SK-N-SH (cell line): ENCODE measurements around the gene B3GALT4. TPM values are rescaled to one million over a fixed set of nuclear protein-coding genes. Genes with fewer than 3 reads are reported as not detected.

Source experiments
- CTCF ChIA-PET: fragments of 300-600, 350-600 bp; formaldehyde crosslinking; extraction: SDS; loops from one replicate; lab custom pipeline; 2021; lab: Yijun Ruan, JAX
- POLR2A ChIA-PET: fragments of 350-600 bp; sonication (Branson Sonifier 250); formaldehyde crosslinking; extraction: SDS; loops from one replicate; lab custom pipeline; 2020; ENCODE audit warnings: antibody characterized with exemption, inconsistent platforms; lab: Yijun Ruan, JAX
- DNase-seq: peaks from one replicate; pipeline ENCODE4 v3.0.0; 2012
- H2AFZ ChIP-seq: fragments of 200-600 bp; sonication (generic); 2 replicates; pipeline ENCODE4 v1.8.1; 2016; ENCODE audit warnings: antibody characterized with exemption, mild to moderate bottlenecking, low read depth
- H3F3A ChIP-seq: fragments of 200-600 bp; sonication (generic); replicated peaks from 2 replicates; pipeline ENCODE3; 2016; ENCODE audit warnings: antibody characterized with exemption, mild to moderate bottlenecking; ENCODE audit not compliant: insufficient read depth
- H3K27ac ChIP-seq, 2 experiments: fragments of 200-500 bp in 1 of 2; fragments of 200-600 bp in 1 of 2; sonication (Bioruptor generic) in 1 of 2; sonication (generic), shearing (Covaris generic) in 1 of 2; 2 replicates each; pipeline versions ENCODE4 v1.5.1 to v1.6.1; 2014 to 2016; ENCODE audit warnings: low read depth in 2 of 2, inconsistent platforms in 1 of 2, low read length in 1 of 2, mild to moderate bottlenecking in 1 of 2, mixed read lengths in 1 of 2
- H3K27me3 ChIP-seq: fragments of 200-600 bp; sonication (generic), shearing (Covaris generic); 2 replicates; pipeline ENCODE4 v1.6.1; 2016; ENCODE audit warnings: mixed run types; ENCODE audit not compliant: insufficient read depth
- H3K36me3 ChIP-seq, 2 experiments: fragments of 200-500 bp in 1 of 2; fragments of 200-600 bp in 1 of 2; sonication (Bioruptor generic) in 1 of 2; sonication (generic) in 1 of 2; replicated peaks in 1 of 2; 2 replicates each; pipeline versions ENCODE3 to v1.5.1; 2014 to 2016; ENCODE audit warnings: low read length in 1 of 2, mild to moderate bottlenecking in 1 of 2; ENCODE audit not compliant: insufficient read depth in 2 of 2, control insufficient read depth in 1 of 2
- H3K4me1 ChIP-seq, 2 experiments: fragments of 200-500 bp in 1 of 2; fragments of 200-600 bp in 1 of 2; sonication (Bioruptor generic) in 1 of 2; sonication (generic), shearing (Covaris generic) in 1 of 2; 2 replicates each; pipeline versions ENCODE4 v1.5.1 to v1.6.1; 2014 to 2016; ENCODE audit warnings: low read depth in 1 of 2, low read length in 1 of 2, mixed run types in 1 of 2; ENCODE audit not compliant: insufficient read depth in 2 of 2, control insufficient read depth in 1 of 2
- H3K4me2 ChIP-seq: fragments of 200-600 bp; sonication (generic), shearing (Covaris generic); 2 replicates; pipeline ENCODE4 v1.6.1; 2017; ENCODE audit warnings: mixed run types
- H3K4me3 ChIP-seq, 2 experiments: fragments of 200-500 bp in 1 of 2; fragments of 200-600 bp in 1 of 2; sonication (Bioruptor generic) in 1 of 2; sonication (generic), shearing (Covaris generic) in 1 of 2; 2 replicates each; pipeline versions ENCODE4 v1.5.1 to v1.8.1; 2014 to 2016; ENCODE audit warnings: low read depth in 2 of 2, inconsistent platforms in 1 of 2, low read length in 1 of 2, mild to moderate bottlenecking in 1 of 2, mixed read lengths in 1 of 2, moderate library complexity in 1 of 2
- H3K79me2 ChIP-seq: fragments of 200-600 bp; sonication (generic); 2 replicates; pipeline ENCODE4 v1.8.1; 2017; ENCODE audit warnings: mild to moderate bottlenecking; ENCODE audit not compliant: insufficient read depth
- H3K9ac ChIP-seq: fragments of 200-600 bp; sonication (generic); 2 replicates; pipeline ENCODE4 v1.6.1; 2017; ENCODE audit warnings: mixed run types
- H3K9me2 ChIP-seq: fragments of 200-600 bp; sonication (generic); 2 replicates; pipeline ENCODE4 v1.6.1; 2017; ENCODE audit warnings: mixed run types
- H3K9me3 ChIP-seq: fragments of 200-600 bp; sonication (generic); 2 replicates; pipeline ENCODE4 v1.6.1; 2017; ENCODE audit warnings: mixed run types, mild to moderate bottlenecking, moderate library complexity
- H4K20me1 ChIP-seq: fragments of 200-600 bp; sonication (generic); 2 replicates; pipeline ENCODE4 v1.6.1; 2017; ENCODE audit warnings: mild to moderate bottlenecking, mixed run types; ENCODE audit not compliant: insufficient read depth
- EP300 ChIP-seq, 2 experiments: IDR thresholded peaks; 2 replicates each; pipeline versions ENCODE4 v1.4.0 to v1.6.1; 2012; ENCODE audit warnings: borderline replicate concordance in 1 of 2, low read depth in 1 of 2, low read length in 1 of 2
- EZH2phosphoT487 ChIP-seq: fragments of 200-600 bp; sonication (generic); IDR thresholded peaks from 2 replicates; pipeline ENCODE4 v1.6.1; 2017; ENCODE audit warnings: low read depth, mixed run types, mild to moderate bottlenecking, antibody characterized with exemption, moderate library complexity, borderline replicate concordance
- FOXJ3 ChIP-seq: sonication (generic); formaldehyde crosslinking; IDR thresholded peaks from 2 replicates; pipeline ENCODE4 v1.5.1; 2020; ENCODE audit warnings: mild to moderate bottlenecking, missing genetic modification reagents
- FOXM1 ChIP-seq: IDR thresholded peaks from 2 replicates; pipeline ENCODE4 v1.4.0; 2012; ENCODE audit warnings: low read depth, mild to moderate bottlenecking
- GATA2 ChIP-seq: sonication (generic); formaldehyde crosslinking; IDR thresholded peaks from 2 replicates; pipeline ENCODE4 v1.5.0; 2020; ENCODE audit warnings: mild to moderate bottlenecking, missing genetic modification reagents
- MXI1 ChIP-seq: IDR thresholded peaks from 2 replicates; pipeline ENCODE4 v1.6.1; 2012; ENCODE audit warnings: mild to moderate bottlenecking, low read depth, low read length, improper control_type of control experiment
- NFIC ChIP-seq: IDR thresholded peaks from 2 replicates; pipeline ENCODE4 v1.4.0; 2012; ENCODE audit warnings: borderline replicate concordance
- NRF1 ChIP-seq: IDR thresholded peaks from 2 replicates; pipeline ENCODE4 v1.6.1; 2012; ENCODE audit warnings: low read depth, mild to moderate bottlenecking, low read length
- POLR2AphosphoS5 ChIP-seq: IDR thresholded peaks from 2 replicates; pipeline ENCODE4 v1.6.1; 2012; ENCODE audit warnings: low read depth, low read length
- RAD21 ChIP-seq: IDR thresholded peaks from 2 replicates; pipeline ENCODE4 v1.6.1; 2012; ENCODE audit warnings: mild to moderate bottlenecking, low read length
- RCOR1 ChIP-seq: fragments of 150-350 bp; IDR thresholded peaks from 2 replicates; pipeline ENCODE4 v1.6.1; 2017; ENCODE audit warnings: antibody characterized with exemption, low read length
- RFX5 ChIP-seq: IDR thresholded peaks from 2 replicates; pipeline ENCODE4 v1.6.1; 2012; ENCODE audit warnings: mild to moderate bottlenecking, improper control_type of control experiment, low read length
- RXRA ChIP-seq: IDR thresholded peaks from 2 replicates; pipeline ENCODE4 v1.4.0; 2012; ENCODE audit warnings: low read depth, mild to moderate bottlenecking, borderline replicate concordance
- SIN3A ChIP-seq: IDR thresholded peaks from 2 replicates; pipeline ENCODE4 v1.6.1; 2012; ENCODE audit warnings: low read depth, mild to moderate bottlenecking, low read length, moderate library complexity, borderline replicate concordance
- SMC3 ChIP-seq: IDR thresholded peaks from 2 replicates; pipeline ENCODE4 v1.6.1; 2012; ENCODE audit warnings: low read depth, low read length, improper control_type of control experiment
- TCF12 ChIP-seq: IDR thresholded peaks from 2 replicates; pipeline ENCODE4 v1.4.0; 2012
- TEAD4 ChIP-seq: IDR thresholded peaks from 2 replicates; pipeline ENCODE4 v1.4.0; 2012; ENCODE audit warnings: mild to moderate bottlenecking, borderline replicate concordance; ENCODE audit not compliant: insufficient read depth
- YY1 ChIP-seq: IDR thresholded peaks from 2 replicates; pipeline ENCODE4 v1.4.0; 2012; ENCODE audit warnings: low read depth, mild to moderate bottlenecking
- WGBS: methylation state at CpG from one replicate; pipeline ENCODE4 v1.1.6; 2017; ENCODE audit warnings: low lambda C conversion rate; 5-methylcytosine and 5-hydroxymethylcytosine counted together
- polyA plus RNA-seq, 3 experiments: library from polyadenylated mRNA; depleted of rRNA; stranded (reverse); fragments of >200 nt; gene quantifications; 2 replicates each; pipeline ENCODE4 v1.2.3, GENCODE V29; 2012
- TF ChIP-seq, protein P1 (sequence below): fragments of 150-350 bp; IDR thresholded peaks from 2 replicates; pipeline ENCODE4 v1.6.1; 2016; ENCODE audit warnings: mild to moderate bottlenecking, low read depth, low read length
- TF ChIP-seq, protein P2 (sequence below): IDR thresholded peaks from 2 replicates; pipeline ENCODE4 v1.4.0; 2012; ENCODE audit warnings: low read depth
- TF ChIP-seq, protein P3 (sequence below): IDR thresholded peaks from 2 replicates; pipeline ENCODE4; 2012
- TF ChIP-seq, protein P4 (sequence below): IDR thresholded peaks from 2 replicates; pipeline ENCODE4 v1.6.1; 2012; ENCODE audit warnings: mild to moderate bottlenecking, low read depth, low read length, moderate library complexity
- TF ChIP-seq, protein P5 (sequence below): IDR thresholded peaks from 2 replicates; pipeline ENCODE4 v1.4.0; 2012; ENCODE audit warnings: low read depth, borderline replicate concordance

Gene B3GALT4
- polyA plus RNA-seq, 1 of the 3 experiments (the other 2 are of a cell fraction): 0.56 TPM

DNA sequence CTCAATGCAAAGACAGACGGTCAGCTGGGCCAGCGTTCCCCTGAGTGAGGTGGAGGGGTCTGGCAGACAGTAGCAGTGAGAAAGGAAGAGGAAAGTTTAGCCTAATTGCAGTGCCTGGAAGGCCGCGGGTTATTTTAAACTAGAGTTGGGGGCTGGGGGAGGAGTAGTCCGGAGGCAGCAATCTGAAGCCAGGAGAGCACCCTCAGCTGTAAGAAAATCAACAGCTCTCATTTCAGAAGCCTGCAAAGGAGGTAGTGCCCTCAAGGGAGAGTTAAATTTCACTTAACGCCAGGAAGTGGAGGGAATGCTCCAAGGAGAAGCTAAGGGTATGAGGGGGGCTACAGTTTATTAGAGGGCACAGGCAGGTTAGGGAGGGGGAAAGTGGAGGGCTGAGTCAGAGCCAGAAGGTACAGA is 41.7 kb upstream of the B3GALT4 start:
- no peaks in the 10 kb centered on the region; a peak in 1 of 4 replicates for H3K4me1 ChIP-seq
- H3K4me2 ChIP-seq: no peak overlapping the region
- H3K9me3 ChIP-seq: no peaks in the 10 kb centered on the region
- ChIA-PET CTCF (interaction anchor here (1.1 to 9.1 kb wide), 3 partner anchors 13 to 109 kb away, joined by 4 to 68 read pairs (median 6); no protein-coding TSS in a partner anchor), POLR2A (no interaction called here)
- no peaks in the 10 kb centered on the region for H3K36me3 ChIP-seq
- 17% methylated on average over 6 of the region's 6 CpGs for WGBS
- no peak for DNase-seq
- H3K27me3 ChIP-seq: peaks cover 79% of the 10 kb centered on the region
- no peak overlapping the region for H3K9ac ChIP-seq
- H2AFZ ChIP-seq: no peak overlapping the region
- no peaks in the 10 kb centered on the region for H3K79me2 ChIP-seq
- TF ChIP-seq MXI1: no peak
- TF ChIP-seq, protein P1, sequence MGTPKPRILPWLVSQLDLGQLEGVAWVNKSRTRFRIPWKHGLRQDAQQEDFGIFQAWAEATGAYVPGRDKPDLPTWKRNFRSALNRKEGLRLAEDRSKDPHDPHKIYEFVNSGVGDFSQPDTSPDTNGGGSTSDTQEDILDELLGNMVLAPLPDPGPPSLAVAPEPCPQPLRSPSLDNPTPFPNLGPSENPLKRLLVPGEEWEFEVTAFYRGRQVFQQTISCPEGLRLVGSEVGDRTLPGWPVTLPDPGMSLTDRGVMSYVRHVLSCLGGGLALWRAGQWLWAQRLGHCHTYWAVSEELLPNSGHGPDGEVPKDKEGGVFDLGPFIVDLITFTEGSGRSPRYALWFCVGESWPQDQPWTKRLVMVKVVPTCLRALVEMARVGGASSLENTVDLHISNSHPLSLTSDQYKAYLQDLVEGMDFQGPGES: no peak
- TF ChIP-seq FOXJ3 (CRISPR knock-in tag): no peak
- TF ChIP-seq RXRA: no peak
- TF ChIP-seq SMC3: no peak
- TF ChIP-seq EZH2phosphoT487: no peak
- no peak for TF ChIP-seq POLR2AphosphoS5
- no peak for TF ChIP-seq YY1
- no peak for TF ChIP-seq RCOR1
- no peak for TF ChIP-seq EP300 (IDR thresholded peaks at IDR 0.05; ENCODE audit: borderline replicate concordance in 1 of 2, low read depth in 1 of 2, low read length in 1 of 2)
- no peak for TF ChIP-seq RFX5
- TF ChIP-seq, protein P2, sequence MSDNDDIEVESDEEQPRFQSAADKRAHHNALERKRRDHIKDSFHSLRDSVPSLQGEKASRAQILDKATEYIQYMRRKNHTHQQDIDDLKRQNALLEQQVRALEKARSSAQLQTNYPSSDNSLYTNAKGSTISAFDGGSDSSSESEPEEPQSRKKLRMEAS: no peak
- TF ChIP-seq TEAD4: no peak
- TF ChIP-seq SIN3A: no peak
- no peak for TF ChIP-seq NFIC
- TF ChIP-seq TCF12: no peak
- TF ChIP-seq, protein P3, sequence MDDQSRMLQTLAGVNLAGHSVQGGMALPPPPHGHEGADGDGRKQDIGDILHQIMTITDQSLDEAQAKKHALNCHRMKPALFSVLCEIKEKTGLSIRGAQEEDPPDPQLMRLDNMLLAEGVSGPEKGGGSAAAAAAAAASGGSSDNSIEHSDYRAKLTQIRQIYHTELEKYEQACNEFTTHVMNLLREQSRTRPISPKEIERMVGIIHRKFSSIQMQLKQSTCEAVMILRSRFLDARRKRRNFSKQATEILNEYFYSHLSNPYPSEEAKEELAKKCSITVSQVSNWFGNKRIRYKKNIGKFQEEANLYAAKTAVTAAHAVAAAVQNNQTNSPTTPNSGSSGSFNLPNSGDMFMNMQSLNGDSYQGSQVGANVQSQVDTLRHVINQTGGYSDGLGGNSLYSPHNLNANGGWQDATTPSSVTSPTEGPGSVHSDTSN: no peak
- H3K27ac ChIP-seq: no peak overlapping the region
- H3K9me2 ChIP-seq: no peaks in the 10 kb centered on the region
- H3F3A ChIP-seq: no peaks in the 10 kb centered on the region
- H3K4me3 ChIP-seq: no peak overlapping the region
- no peaks in the 10 kb centered on the region for H4K20me1 ChIP-seq

DNA sequence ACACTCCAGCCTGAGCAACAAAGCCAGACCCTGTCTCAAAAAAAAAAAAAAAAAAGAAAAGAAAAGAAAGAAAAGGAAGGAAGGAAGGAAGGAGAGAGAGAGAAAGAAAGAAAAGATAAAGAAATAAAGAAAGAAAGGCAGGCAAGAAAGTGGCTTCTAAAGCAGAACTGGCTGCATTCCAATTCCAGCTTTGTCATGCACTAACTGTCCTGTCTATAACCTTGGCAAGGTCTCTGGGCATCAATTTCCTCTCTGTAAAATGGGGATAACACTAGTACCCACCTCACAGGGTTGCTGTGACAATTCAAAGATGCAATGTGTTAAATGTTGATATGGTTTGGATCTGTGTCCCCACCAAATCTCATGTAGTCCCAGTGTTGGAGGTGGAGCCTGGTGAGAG is 40.6 kb upstream of the B3GALT4 start:
- CTCF ChIA-PET: interaction anchor here (1.1 to 9.1 kb wide), 3 partner anchors 12 to 75 kb away, joined by 6 to 68 read pairs (median 7); no protein-coding TSS in a partner anchor

More for the DNA sequence above, 40.6 kb upstream of the B3GALT4 start:
- Histone ChIP-seq H3F3A (no peaks in the 10 kb centered on the region), H3K27me3 (peaks cover 79% of the 10 kb centered on the region), H3K27ac (no peak overlapping the region), H3K79me2 (no peaks in the 10 kb centered on the region), H3K36me3 (no peaks in the 10 kb centered on the region), H3K4me2 (no peak overlapping the region), H3K9ac (no peak overlapping the region), H3K4me1 (no peaks in the 10 kb centered on the region; a peak in 1 of 4 replicates), H3K9me2 (no peaks in the 10 kb centered on the region), H4K20me1 (no peaks in the 10 kb centered on the region), H3K4me3 (no peak overlapping the region), H3K9me3 (no peaks in the 10 kb centered on the region), H2AFZ (no peak overlapping the region)
- no peak for TF ChIP-seq NRF1
- no peak for TF ChIP-seq FOXM1
- no peak for TF ChIP-seq EZH2phosphoT487
- no peak for TF ChIP-seq MXI1
- TF ChIP-seq POLR2AphosphoS5: no peak
- TF ChIP-seq, protein P4, sequence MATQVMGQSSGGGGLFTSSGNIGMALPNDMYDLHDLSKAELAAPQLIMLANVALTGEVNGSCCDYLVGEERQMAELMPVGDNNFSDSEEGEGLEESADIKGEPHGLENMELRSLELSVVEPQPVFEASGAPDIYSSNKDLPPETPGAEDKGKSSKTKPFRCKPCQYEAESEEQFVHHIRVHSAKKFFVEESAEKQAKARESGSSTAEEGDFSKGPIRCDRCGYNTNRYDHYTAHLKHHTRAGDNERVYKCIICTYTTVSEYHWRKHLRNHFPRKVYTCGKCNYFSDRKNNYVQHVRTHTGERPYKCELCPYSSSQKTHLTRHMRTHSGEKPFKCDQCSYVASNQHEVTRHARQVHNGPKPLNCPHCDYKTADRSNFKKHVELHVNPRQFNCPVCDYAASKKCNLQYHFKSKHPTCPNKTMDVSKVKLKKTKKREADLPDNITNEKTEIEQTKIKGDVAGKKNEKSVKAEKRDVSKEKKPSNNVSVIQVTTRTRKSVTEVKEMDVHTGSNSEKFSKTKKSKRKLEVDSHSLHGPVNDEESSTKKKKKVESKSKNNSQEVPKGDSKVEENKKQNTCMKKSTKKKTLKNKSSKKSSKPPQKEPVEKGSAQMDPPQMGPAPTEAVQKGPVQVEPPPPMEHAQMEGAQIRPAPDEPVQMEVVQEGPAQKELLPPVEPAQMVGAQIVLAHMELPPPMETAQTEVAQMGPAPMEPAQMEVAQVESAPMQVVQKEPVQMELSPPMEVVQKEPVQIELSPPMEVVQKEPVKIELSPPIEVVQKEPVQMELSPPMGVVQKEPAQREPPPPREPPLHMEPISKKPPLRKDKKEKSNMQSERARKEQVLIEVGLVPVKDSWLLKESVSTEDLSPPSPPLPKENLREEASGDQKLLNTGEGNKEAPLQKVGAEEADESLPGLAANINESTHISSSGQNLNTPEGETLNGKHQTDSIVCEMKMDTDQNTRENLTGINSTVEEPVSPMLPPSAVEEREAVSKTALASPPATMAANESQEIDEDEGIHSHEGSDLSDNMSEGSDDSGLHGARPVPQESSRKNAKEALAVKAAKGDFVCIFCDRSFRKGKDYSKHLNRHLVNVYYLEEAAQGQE: no peak
- TF ChIP-seq YY1: no peak
- TF ChIP-seq RFX5: no peak
- no peak for TF ChIP-seq NFIC
- no peak for TF ChIP-seq GATA2 (CRISPR knock-in tag)
- no peak for TF ChIP-seq RAD21
- TF ChIP-seq, protein P5, sequence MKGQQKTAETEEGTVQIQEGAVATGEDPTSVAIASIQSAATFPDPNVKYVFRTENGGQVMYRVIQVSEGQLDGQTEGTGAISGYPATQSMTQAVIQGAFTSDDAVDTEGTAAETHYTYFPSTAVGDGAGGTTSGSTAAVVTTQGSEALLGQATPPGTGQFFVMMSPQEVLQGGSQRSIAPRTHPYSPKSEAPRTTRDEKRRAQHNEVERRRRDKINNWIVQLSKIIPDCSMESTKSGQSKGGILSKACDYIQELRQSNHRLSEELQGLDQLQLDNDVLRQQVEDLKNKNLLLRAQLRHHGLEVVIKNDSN: no peak
- POLR2A ChIA-PET: interaction anchor here (1.4 kb wide), 1 partner anchor 12 kb away, joined by 5 read pairs; no protein-coding TSS in a partner anchor
- DNase-seq: no peak
